Parathyroid adenoma (tissue), 2 donors: Measurements from ENCODE around the gene PPT1.
"Not testable (repeated sequence)": the region's sequence is repeated elsewhere in the genome, so short reads cannot be mapped to it uniquely, and the experiment has no call there.

Source experiments
- H2AFZ ChIP-seq: fragments of 300-600 bp; sonication (generic); one replicate; pipeline ENCODE4 v1.7.0; 2017; ENCODE audit warnings: antibody characterized with exemption, mild to moderate bottlenecking
- H3K27ac ChIP-seq: fragments of 300-600 bp; sonication (generic); one replicate; pipeline ENCODE4 v1.7.0; 2017
- H3K27me3 ChIP-seq: fragments of 300-600 bp; sonication (generic); one replicate; pipeline ENCODE4 v1.7.0; 2017; ENCODE audit warnings: low read length; ENCODE audit not compliant: control insufficient read depth, insufficient read depth
- H3K36me3 ChIP-seq: fragments of 300-600 bp; sonication (generic); one replicate; pipeline ENCODE4 v1.7.0; 2017; ENCODE audit warnings: low read length; ENCODE audit not compliant: control insufficient read depth, insufficient read depth
- H3K4me1 ChIP-seq: fragments of 300-600 bp; sonication (generic); one replicate; pipeline ENCODE4 v1.7.0; 2017; ENCODE audit warnings: control low read depth
- H3K4me2 ChIP-seq: fragments of 300-600 bp; sonication (generic); one replicate; pipeline ENCODE4 v1.7.0; 2017; ENCODE audit warnings: low read length
- H3K4me3 ChIP-seq: fragments of 300-600 bp; sonication (generic); one replicate; pipeline ENCODE4 v1.7.0; 2017; ENCODE audit warnings: low read depth, low read length
- H3K79me2 ChIP-seq: fragments of 300-600 bp; sonication (generic); one replicate; pipeline ENCODE4 v1.7.0; 2017; ENCODE audit warnings: control low read depth
- H3K9ac ChIP-seq: fragments of 300-600 bp; sonication (generic); one replicate; pipeline ENCODE4 v1.7.0; 2017; ENCODE audit warnings: mild to moderate bottlenecking
- H3K9me3 ChIP-seq: fragments of 300-600 bp; sonication (generic); one replicate; pipeline ENCODE4 v1.7.0; 2017; ENCODE audit warnings: low read length; ENCODE audit not compliant: control insufficient read depth
- TF ChIP-seq, protein P1 (sequence below): fragments of 300-600 bp; sonication (generic); IDR thresholded peaks from one replicate; pipeline ENCODE4 v1.7.0; 2017; ENCODE audit warnings: antibody characterized with exemption, mild to moderate bottlenecking
- donor health status: primary hyperparathyroidism.

PPT1 gene

GRCh38 chr1:40090652-40091355 is 6.2 kb downstream of the PPT1 start:
- no peaks in the 10 kb centered on the region for H3K36me3 ChIP-seq
- no peaks in the 10 kb centered on the region for H3K4me1 ChIP-seq
- H3K4me2 ChIP-seq: no peak overlapping the region
- TF ChIP-seq, protein P1, sequence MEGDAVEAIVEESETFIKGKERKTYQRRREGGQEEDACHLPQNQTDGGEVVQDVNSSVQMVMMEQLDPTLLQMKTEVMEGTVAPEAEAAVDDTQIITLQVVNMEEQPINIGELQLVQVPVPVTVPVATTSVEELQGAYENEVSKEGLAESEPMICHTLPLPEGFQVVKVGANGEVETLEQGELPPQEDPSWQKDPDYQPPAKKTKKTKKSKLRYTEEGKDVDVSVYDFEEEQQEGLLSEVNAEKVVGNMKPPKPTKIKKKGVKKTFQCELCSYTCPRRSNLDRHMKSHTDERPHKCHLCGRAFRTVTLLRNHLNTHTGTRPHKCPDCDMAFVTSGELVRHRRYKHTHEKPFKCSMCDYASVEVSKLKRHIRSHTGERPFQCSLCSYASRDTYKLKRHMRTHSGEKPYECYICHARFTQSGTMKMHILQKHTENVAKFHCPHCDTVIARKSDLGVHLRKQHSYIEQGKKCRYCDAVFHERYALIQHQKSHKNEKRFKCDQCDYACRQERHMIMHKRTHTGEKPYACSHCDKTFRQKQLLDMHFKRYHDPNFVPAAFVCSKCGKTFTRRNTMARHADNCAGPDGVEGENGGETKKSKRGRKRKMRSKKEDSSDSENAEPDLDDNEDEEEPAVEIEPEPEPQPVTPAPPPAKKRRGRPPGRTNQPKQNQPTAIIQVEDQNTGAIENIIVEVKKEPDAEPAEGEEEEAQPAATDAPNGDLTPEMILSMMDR: no peak
- no peaks in the 10 kb centered on the region for H3K79me2 ChIP-seq
- H3K27ac ChIP-seq: no peak overlapping the region
- H3K4me3 ChIP-seq: no peak overlapping the region
- H2AFZ ChIP-seq: no peak overlapping the region
- no peaks in the 10 kb centered on the region for H3K27me3 ChIP-seq
- H3K9ac ChIP-seq: no peak overlapping the region
- H3K9me3 ChIP-seq: no peaks in the 10 kb centered on the region

DNA sequence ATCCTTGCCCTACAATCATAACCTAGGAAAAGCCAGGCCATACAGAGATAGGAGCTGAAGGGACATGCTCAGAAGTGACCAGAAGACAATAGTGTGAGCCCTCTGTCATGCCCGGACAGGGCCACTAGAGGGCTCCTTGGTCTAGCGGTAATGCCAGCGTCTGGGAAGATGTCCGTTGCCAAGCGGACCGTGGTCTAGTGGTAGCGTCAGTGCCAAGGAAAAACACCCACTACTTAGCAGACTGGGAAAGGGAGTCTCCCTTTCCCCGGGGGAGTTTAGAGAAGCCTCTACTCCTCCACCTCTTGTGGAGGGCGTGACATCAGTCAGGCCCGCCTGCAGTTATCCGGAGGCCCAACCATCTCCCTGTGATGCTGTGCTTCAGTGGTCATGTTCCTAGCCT is 12.3 kb downstream of the PPT1 start:
- H3K27ac ChIP-seq, H3K36me3 ChIP-seq, H3K79me2 ChIP-seq, H3K4me2 ChIP-seq, H3K4me1 ChIP-seq, H3K4me3 ChIP-seq, H3K9ac ChIP-seq, H3K9me3 ChIP-seq, H3K27me3 ChIP-seq: not testable (repeated sequence)
- peak overlapping the region; percentile 22 for H2AFZ ChIP-seq
- TF ChIP-seq, protein P1: peak; percentile 55

GRCh38 chr1:40081871-40082270 is 15.2 kb downstream of the PPT1 start:
- H3K4me3 ChIP-seq: no peak overlapping the region
- no peak overlapping the region for H2AFZ ChIP-seq
- no peaks in the 10 kb centered on the region for H3K36me3 ChIP-seq
- no peak overlapping the region for H3K9ac ChIP-seq
- no peaks in the 10 kb centered on the region for H3K79me2 ChIP-seq
- no peaks in the 10 kb centered on the region for H3K27me3 ChIP-seq
- no peaks in the 10 kb centered on the region for H3K4me1 ChIP-seq
- H3K27ac ChIP-seq: no peak overlapping the region
- no peak overlapping the region for H3K4me2 ChIP-seq
- H3K9me3 ChIP-seq: no peaks in the 10 kb centered on the region
- TF ChIP-seq, protein P1: no peak

DNA sequence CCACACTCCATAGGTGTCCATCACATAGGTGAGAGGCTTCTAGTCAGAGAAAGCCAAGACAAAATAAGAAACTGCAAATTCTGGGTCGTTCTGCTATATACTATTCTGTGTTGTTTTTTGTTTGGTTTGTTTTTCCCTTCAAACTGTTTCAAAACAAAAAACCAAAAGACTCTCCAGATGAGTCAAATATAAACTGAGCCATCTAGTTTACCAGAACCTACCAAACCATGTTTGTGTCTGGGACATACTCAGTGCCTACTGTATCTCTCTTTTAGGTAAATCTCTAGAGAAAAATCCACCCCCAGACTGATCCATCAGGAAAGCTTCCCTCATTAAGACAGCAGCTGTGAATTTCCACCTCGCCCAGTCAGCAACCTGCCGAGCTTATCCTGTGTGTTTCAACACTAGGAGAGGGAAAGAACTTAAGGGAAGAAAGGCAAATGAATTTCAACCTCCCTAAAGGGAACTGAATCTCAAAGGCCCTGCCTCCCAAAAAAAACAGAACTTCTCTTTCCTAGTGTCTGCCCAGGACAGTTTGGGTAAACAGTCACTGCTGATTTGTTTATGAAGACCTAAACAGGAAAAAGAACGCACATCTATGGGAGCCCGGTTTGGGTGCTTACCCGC is 17.2 kb downstream of the PPT1 start:
- H3K36me3 ChIP-seq: no peaks in the 10 kb centered on the region
- no peak overlapping the region for H3K4me2 ChIP-seq
- no peak overlapping the region for H2AFZ ChIP-seq
- no peak overlapping the region for H3K27ac ChIP-seq
- H3K4me1 ChIP-seq: no peaks in the 10 kb centered on the region
- no peaks in the 10 kb centered on the region for H3K27me3 ChIP-seq
- no peak overlapping the region for H3K9ac ChIP-seq
- TF ChIP-seq, protein P1: no peak
- no peak overlapping the region for H3K4me3 ChIP-seq
- no peaks in the 10 kb centered on the region for H3K9me3 ChIP-seq
- H3K79me2 ChIP-seq: no peaks in the 10 kb centered on the region
